Parathyroid adenoma (tissue), 2 donors: Measurements from ENCODE around the gene ASTN1.

Experiments
- H2AFZ ChIP-seq: fragments of 300-600 bp; sonication (generic); one replicate; pipeline ENCODE4 v1.7.0; 2017; ENCODE audit warnings: antibody characterized with exemption, mild to moderate bottlenecking
- H3K27ac ChIP-seq: fragments of 300-600 bp; sonication (generic); one replicate; pipeline ENCODE4 v1.7.0; 2017
- H3K27me3 ChIP-seq: fragments of 300-600 bp; sonication (generic); one replicate; pipeline ENCODE4 v1.7.0; 2017; ENCODE audit warnings: low read length; ENCODE audit not compliant: control insufficient read depth, insufficient read depth
- H3K36me3 ChIP-seq: fragments of 300-600 bp; sonication (generic); one replicate; pipeline ENCODE4 v1.7.0; 2017; ENCODE audit warnings: low read length; ENCODE audit not compliant: control insufficient read depth, insufficient read depth
- H3K4me1 ChIP-seq: fragments of 300-600 bp; sonication (generic); one replicate; pipeline ENCODE4 v1.7.0; 2017; ENCODE audit warnings: control low read depth
- H3K4me2 ChIP-seq: fragments of 300-600 bp; sonication (generic); one replicate; pipeline ENCODE4 v1.7.0; 2017; ENCODE audit warnings: low read length
- H3K4me3 ChIP-seq: fragments of 300-600 bp; sonication (generic); one replicate; pipeline ENCODE4 v1.7.0; 2017; ENCODE audit warnings: low read depth, low read length
- H3K79me2 ChIP-seq: fragments of 300-600 bp; sonication (generic); one replicate; pipeline ENCODE4 v1.7.0; 2017; ENCODE audit warnings: control low read depth
- H3K9ac ChIP-seq: fragments of 300-600 bp; sonication (generic); one replicate; pipeline ENCODE4 v1.7.0; 2017; ENCODE audit warnings: mild to moderate bottlenecking
- H3K9me3 ChIP-seq: fragments of 300-600 bp; sonication (generic); one replicate; pipeline ENCODE4 v1.7.0; 2017; ENCODE audit warnings: low read length; ENCODE audit not compliant: control insufficient read depth
- CTCF ChIP-seq: fragments of 300-600 bp; sonication (generic); IDR thresholded peaks from one replicate; pipeline ENCODE4 v1.7.0; 2017; ENCODE audit warnings: antibody characterized with exemption, mild to moderate bottlenecking
- donor health status: primary hyperparathyroidism.

The ASTN1 gene

GRCh38 chr1:176938375-176938774 lies 226.1 kb downstream of the ASTN1 start:
- no peak for TF ChIP-seq CTCF
- no peaks in the 10 kb centered on the region for H3K79me2 ChIP-seq
- no peaks in the 10 kb centered on the region for H3K36me3 ChIP-seq
- no peak overlapping the region for H3K4me3 ChIP-seq
- H3K27ac ChIP-seq = no peak overlapping the region
- no peak overlapping the region for H2AFZ ChIP-seq
- no peaks in the 10 kb centered on the region for H3K9me3 ChIP-seq
- no peaks in the 10 kb centered on the region for H3K4me1 ChIP-seq
- H3K27me3 ChIP-seq = no peaks in the 10 kb centered on the region
- H3K4me2 ChIP-seq = no peak overlapping the region
- no peak overlapping the region for H3K9ac ChIP-seq

DNA sequence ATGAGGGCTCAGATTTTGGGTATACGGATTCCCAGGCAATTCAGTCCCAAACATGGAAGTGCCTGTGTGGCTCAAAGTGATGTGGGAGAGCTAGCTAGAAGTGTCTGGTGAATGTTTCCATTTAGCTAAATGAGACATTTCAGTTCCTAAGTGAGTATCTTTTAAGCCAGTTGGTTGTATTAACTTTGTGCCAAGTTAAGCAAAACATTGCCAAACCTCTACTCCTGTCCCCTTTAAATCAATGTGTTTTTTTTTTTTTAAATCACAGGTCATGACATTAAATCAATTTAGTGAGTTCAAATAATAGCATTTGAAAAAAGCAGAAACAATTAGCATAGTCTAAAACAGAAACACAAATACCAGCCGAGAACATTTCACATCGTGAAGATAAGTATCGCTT lies 230.1 kb downstream of the ASTN1 start:
- no peak overlapping the region for H2AFZ ChIP-seq
- H3K36me3 ChIP-seq = no peaks in the 10 kb centered on the region
- H3K9ac ChIP-seq = no peak overlapping the region
- H3K4me1 ChIP-seq = no peaks in the 10 kb centered on the region
- no peak overlapping the region for H3K27ac ChIP-seq
- H3K79me2 ChIP-seq = no peaks in the 10 kb centered on the region
- H3K4me3 ChIP-seq = no peak overlapping the region
- H3K27me3 ChIP-seq = no peaks in the 10 kb centered on the region
- TF ChIP-seq CTCF = no peak
- no peaks in the 10 kb centered on the region for H3K9me3 ChIP-seq
- no peak overlapping the region for H3K4me2 ChIP-seq

DNA sequence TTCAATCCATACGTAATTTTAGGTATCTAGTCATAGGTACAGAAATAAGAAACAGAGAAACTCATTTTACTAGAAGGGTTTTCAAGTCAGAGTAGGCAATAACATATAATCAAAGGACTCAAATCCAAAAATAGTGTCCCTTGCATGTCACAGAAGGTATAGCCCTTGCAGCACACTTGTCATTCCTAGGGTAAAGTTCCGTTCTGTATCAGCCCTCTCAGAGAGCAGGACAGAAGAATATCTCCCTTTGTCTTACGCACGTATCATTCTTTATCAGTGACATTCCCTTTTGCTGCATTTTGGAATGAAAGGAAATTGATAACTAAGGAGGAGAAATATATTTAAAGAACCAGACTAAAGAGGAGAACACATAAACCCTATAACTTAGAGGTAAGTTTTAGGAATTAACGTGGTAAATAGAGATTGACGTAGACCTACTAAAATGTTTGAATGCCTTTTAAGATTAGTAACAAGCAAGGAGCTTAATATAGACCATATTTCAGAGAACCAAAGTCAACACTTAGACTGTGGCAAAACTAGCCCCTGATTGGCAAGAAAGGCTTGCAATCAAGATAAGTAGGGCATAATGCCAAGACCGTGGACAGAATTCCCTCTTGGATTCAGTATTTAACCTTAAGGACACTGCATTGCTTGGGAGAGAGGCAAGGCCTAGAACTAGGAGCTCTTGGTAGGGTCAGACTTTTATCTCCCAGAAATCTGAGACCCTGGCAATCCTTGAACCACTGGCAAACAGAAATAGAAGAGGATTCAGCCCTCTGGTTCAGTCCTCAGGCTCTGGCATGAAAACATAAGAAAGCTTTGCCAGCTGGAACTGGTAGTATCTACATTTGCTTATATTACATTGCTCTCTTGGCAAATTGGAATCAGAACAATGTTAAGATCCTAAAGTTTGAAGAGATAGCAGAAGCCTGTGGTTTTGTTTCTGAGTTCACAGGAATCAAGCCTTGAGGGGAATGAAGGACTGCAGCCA lies 232.1 kb downstream of the ASTN1 start:
- Histone ChIP-seq H3K79me2 (no peaks in the 10 kb centered on the region), H3K27me3 (no peaks in the 10 kb centered on the region), H2AFZ (no peak overlapping the region), H3K9me3 (no peaks in the 10 kb centered on the region), H3K36me3 (no peaks in the 10 kb centered on the region), H3K4me2 (no peak overlapping the region), H3K27ac (no peak overlapping the region), H3K9ac (no peak overlapping the region), H3K4me3 (no peak overlapping the region), H3K4me1 (no peaks in the 10 kb centered on the region)
- no peak for TF ChIP-seq CTCF

- Histone ChIP-seq H3K79me2 (no peaks in the 10 kb centered on the region), H3K9ac (no peak overlapping the region), H3K27me3 (no peaks in the 10 kb centered on the region), H3K4me2 (no peak overlapping the region), H3K27ac (no peak overlapping the region), H3K4me1 (no peaks in the 10 kb centered on the region), H2AFZ (no peak overlapping the region), H3K9me3 (no peaks in the 10 kb centered on the region), H3K36me3 (no peaks in the 10 kb centered on the region), H3K4me3 (no peak overlapping the region)
- TF ChIP-seq CTCF = no peak
Observed at GRCh38 chr1:176931526-176931925, 233.0 kb downstream of the ASTN1 start.
